Stimulated activated CD8-positive, alpha-beta memory T cell treated with anti-CD3 and anti-CD28 coated beads, Interleukin-4, amount 100 ng/mL, for 48 hours (primary cell): Measurements from ENCODE around the gene PARD3.
"Not testable (repeated sequence)": the region's sequence is repeated elsewhere in the genome, so short reads cannot be mapped to it uniquely, and the experiment has no call there.

Source experiments
- DNase-seq: peaks from one replicate; pipeline ENCODE4 v3.0.0-alpha.2; 2020

The PARD3 gene

GRCh38 chr10:34439386-34439785, 375.7 kb downstream of the PARD3 start:
- DNase-seq: not testable (repeated sequence)

GRCh38 chr10:34438741-34439140, 376.4 kb downstream of the PARD3 start:
- no peak for DNase-seq

- no peak for DNase-seq
Measured at GRCh38 chr10:34437906-34438305, 377.2 kb downstream of the PARD3 start.

GRCh38 chr10:34434119-34434594, 380.9 kb downstream of the PARD3 start:
- no peak for DNase-seq

- no peak for DNase-seq
Measured at GRCh38 chr10:34433241-34434076, 381.6 kb downstream of the PARD3 start.

- no peak for DNase-seq
Measured at GRCh38 chr10:34432589-34432988, 382.5 kb downstream of the PARD3 start.

- no peak for DNase-seq
Measured at GRCh38 chr10:34430685-34431084, 384.4 kb downstream of the PARD3 start.

GRCh38 chr10:34428501-34428900, 386.6 kb downstream of the PARD3 start:
- DNase-seq: no peak

GRCh38 chr10:34427911-34428216, 387.2 kb downstream of the PARD3 start:
- no peak for DNase-seq

GRCh38 chr10:34427158-34427910, 387.8 kb downstream of the PARD3 start:
- not testable (repeated sequence) for DNase-seq

- DNase-seq: not testable (repeated sequence)
Measured at GRCh38 chr10:34426538-34427157, 388.4 kb downstream of the PARD3 start.

- no peak for DNase-seq
Measured at GRCh38 chr10:34426041-34426440, 389.1 kb downstream of the PARD3 start.

GRCh38 chr10:34423673-34424625, 391.1 kb downstream of the PARD3 start:
- no peak for DNase-seq

- DNase-seq: no peak
Measured at GRCh38 chr10:34420795-34421194, 394.3 kb downstream of the PARD3 start.

- DNase-seq: no peak
Measured at GRCh38 chr10:34420273-34420672, 394.8 kb downstream of the PARD3 start.

- DNase-seq: no peak
Measured at GRCh38 chr10:34415039-34415438, 400.1 kb downstream of the PARD3 start.

GRCh38 chr10:34413756-34414587, 401.1 kb downstream of the PARD3 start:
- no peak for DNase-seq

GRCh38 chr10:34413214-34413613, 401.9 kb downstream of the PARD3 start:
- no peak for DNase-seq

GRCh38 chr10:34408956-34409355, 406.1 kb downstream of the PARD3 start:
- DNase-seq: no peak

GRCh38 chr10:34408381-34408780, 406.7 kb downstream of the PARD3 start:
- no peak for DNase-seq

- no peak for DNase-seq
Measured at GRCh38 chr10:34407324-34407805, 407.7 kb downstream of the PARD3 start.
